Esophagus squamous epithelium (tissue), 5 donors: ENCODE data around the gene PKMYT1. TPM values are rescaled to one million over a fixed set of nuclear protein-coding genes. Genes with fewer than 3 reads are reported as not detected.
A peak's percentile ranks its signal among the peaks of the same experiment; 100 is the strongest.

Source experiments
- DNase-seq: peaks from one replicate; lab custom pipeline; 2025; lab: John Stamatoyannopoulos, UW
- H3K27ac ChIP-seq, 4 donors: fragments of 200-600 bp; sonication (generic); one replicate each; pipeline ENCODE4 v1.5.1; 2016 to 2019; ENCODE audit warnings: mild to moderate bottlenecking in 1 of 4
- H3K27me3 ChIP-seq, 4 donors: fragments of 200-600 bp; sonication (generic); 1 replicate in 3 of 4; 2 replicates in 1 of 4; pipeline versions ENCODE4 v1.5.1 to v1.6.0; 2017 to 2021; ENCODE audit warnings: antibody characterized with exemption in 1 of 4
- H3K36me3 ChIP-seq, 3 donors: fragments of 200-600 bp; sonication (generic); one replicate each; pipeline ENCODE4 v1.5.1; 2016 to 2019
- H3K4me1 ChIP-seq, 3 donors: fragments of 200-600 bp; sonication (generic); one replicate each; pipeline ENCODE4 v1.5.1; 2017 to 2019
- H3K4me3 ChIP-seq, 4 donors: fragments of 200-600 bp; sonication (generic); 1 replicate in 3 of 4; 2 replicates in 1 of 4; pipeline ENCODE4 v1.5.1; 2016 to 2019; ENCODE audit warnings: mild to moderate bottlenecking in 2 of 4, moderate library complexity in 1 of 4
- H3K9me3 ChIP-seq, 3 donors: fragments of 200-600 bp; sonication (generic); one replicate each; pipeline ENCODE4 v1.5.1; 2016 to 2019
- CTCF ChIP-seq, 6 experiments: fragments of 450-650 bp in 4 of 6; fragments of 200-600 bp in 2 of 6; sonication (generic) in 2 of 6; IDR thresholded peaks; one replicate each; pipeline ENCODE4 v1.5.1; 2016 to 2019; ENCODE audit warnings: antibody characterized with exemption in 6 of 6, mild to moderate bottlenecking in 4 of 6, moderate library complexity in 4 of 6
- POLR2A ChIP-seq, 4 donors: fragments of 450-650 bp; IDR thresholded peaks; one replicate each; pipeline ENCODE4 v1.6.1; 2017; ENCODE audit warnings: antibody characterized with exemption in 4 of 4, mild to moderate bottlenecking in 4 of 4, moderate library complexity in 3 of 4
- WGBS, 2 donors: methylation state at CpG; one replicate each; pipeline ENCODE4 v1.1.5; 2018; 5-methylcytosine and 5-hydroxymethylcytosine counted together
- intact Hi-C: fragments of 100-400 bp; cut with DNase I; formaldehyde crosslinking; loops from one replicate; pipeline ENCODE4 v1.15.0; 2022
- total RNA-seq, 4 donors: library from RNA; depleted of rRNA; stranded (reverse); fragments of >200 nt; gene quantifications; one replicate each; pipeline ENCODE4 v1.1.0, GENCODE V29; 2016
- donor health status: DM: yes; HTN: yes; CAD: no.

PKMYT1 gene
- total RNA-seq, 4 donors from 2014 or later = 4.2 to 33.1 (median 13.0) TPM

GRCh38 chr16:3027489-3027795 lies 47.2 kb upstream of the PKMYT1 start:
- no peak overlapping the region for H3K27ac ChIP-seq
- 78 to 85% methylated on average over 4 to 8 of the region's 8 CpGs for WGBS, 2 donors
- H3K27me3 ChIP-seq = peaks cover 0 to 42% (median 0%) of the 10 kb centered on the region in 4 donors
- peaks cover 37 to 80% (median 37%) of the 10 kb centered on the region in 3 donors for H3K4me1 ChIP-seq
- H3K36me3 ChIP-seq = peaks cover 5 to 40% (median 9%) of the 10 kb centered on the region in 3 donors
- no peak for DNase-seq
- no peaks in the 10 kb centered on the region for H3K9me3 ChIP-seq
- intact Hi-C loops = no loop called here
- TF ChIP-seq POLR2A (IDR thresholded peaks at IDR 0.05) = no peak
- H3K4me3 ChIP-seq = no peak overlapping the region

GRCh38 chr16:3026609-3027488 lies 46.6 kb upstream of the PKMYT1 start:
- intact Hi-C loops = no loop called here
- Histone ChIP-seq H3K27ac (no peak overlapping the region), H3K36me3 (peaks cover 5 to 40% (median 9%) of the 10 kb centered on the region in 3 donors), H3K9me3 (no peaks in the 10 kb centered on the region), H3K27me3 (peaks cover 0 to 36% (median 0%) of the 10 kb centered on the region in 4 donors), H3K4me3 (no peak overlapping the region), H3K4me1 (peaks cover 43 to 80% (median 43%) of the 10 kb centered on the region in 3 donors)
- WGBS, 2 donors = 88 to 90% methylated on average over 9 to 13 of the region's 24 CpGs
- DNase-seq = no peak
- TF ChIP-seq CTCF (IDR thresholded peaks at IDR 0.05) = no peak
- TF ChIP-seq POLR2A (IDR thresholded peaks at IDR 0.05) = no peak

GRCh38 chr16:3026003-3026378 lies 45.7 kb upstream of the PKMYT1 start:
- Histone ChIP-seq H3K4me1 (peaks cover 48 to 80% (median 51%) of the 10 kb centered on the region in 3 donors), H3K9me3 (no peaks in the 10 kb centered on the region), H3K27me3 (peaks cover 0 to 28% (median 0%) of the 10 kb centered on the region in 4 donors), H3K4me3 (no peak overlapping the region), H3K27ac (no peak overlapping the region), H3K36me3 (peaks cover 5 to 39% (median 9%) of the 10 kb centered on the region in 3 donors)
- TF ChIP-seq POLR2A (IDR thresholded peaks at IDR 0.05) (no peak), CTCF (IDR thresholded peaks at IDR 0.05) (no peak)
- intact Hi-C loops = no loop called here
- DNase-seq = no peak
- 85 to 91% methylated on average over 5 to 6 of the region's 8 CpGs for WGBS, 2 donors

DNA sequence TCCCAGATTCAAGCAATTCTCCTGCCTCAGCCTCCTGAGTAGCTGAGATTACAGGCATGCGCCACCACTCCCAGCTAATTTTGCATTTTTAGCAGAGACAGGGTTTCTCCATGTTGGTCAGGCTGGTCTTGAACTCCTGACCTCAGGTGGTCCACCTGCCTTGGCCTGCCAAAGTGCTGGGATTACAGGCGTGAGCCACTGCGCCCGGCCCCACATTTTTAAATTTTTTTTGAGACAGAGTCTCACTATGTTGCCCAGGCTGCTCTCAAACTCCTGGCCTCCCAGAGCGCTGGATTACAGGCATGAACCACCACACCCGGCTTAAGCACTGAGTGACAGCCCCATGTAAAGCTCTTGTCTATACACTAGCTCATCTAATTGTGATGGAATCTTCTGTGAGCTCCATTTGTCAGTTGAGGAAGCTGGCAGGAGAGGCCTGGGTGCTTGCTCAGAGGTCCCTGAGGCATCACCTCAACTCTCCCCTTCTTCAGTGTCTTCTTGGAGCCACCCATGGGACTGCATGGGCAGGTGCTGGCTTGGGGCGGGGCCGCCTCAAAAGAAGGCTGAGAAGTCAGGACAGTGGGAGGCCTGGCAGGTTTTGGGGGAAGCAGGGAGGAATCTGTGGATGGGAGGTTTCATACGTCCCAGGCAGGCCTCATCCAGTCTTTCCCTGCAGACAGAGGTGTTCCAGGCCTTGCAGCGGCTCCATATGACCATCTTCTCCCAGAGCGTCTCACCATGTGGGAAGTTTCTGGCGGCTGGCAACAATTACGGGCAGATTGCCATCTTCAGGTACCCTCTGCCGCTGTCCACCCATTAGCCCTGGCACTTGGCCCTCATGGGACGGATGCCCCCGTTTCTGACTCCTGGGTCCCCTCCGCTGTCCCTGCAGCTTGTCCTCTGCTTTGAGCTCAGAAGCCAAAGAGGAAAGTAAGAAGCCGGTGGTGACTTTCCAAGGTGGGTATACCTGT lies 45.1 kb upstream of the PKMYT1 start:
- Histone ChIP-seq H3K4me1 (peaks cover 52 to 80% (median 56%) of the 10 kb centered on the region in 3 donors), H3K27ac (no peak overlapping the region), H3K36me3 (peaks cover 5 to 32% (median 9%) of the 10 kb centered on the region in 3 donors), H3K9me3 (no peaks in the 10 kb centered on the region), H3K27me3 (peaks cover 0 to 21% (median 0%) of the 10 kb centered on the region in 4 donors), H3K4me3 (no peak overlapping the region)
- no peak for DNase-seq
- WGBS, 2 donors = 89 to 90% methylated on average over 12 to 15 of the region's 18 CpGs
- intact Hi-C loops = no loop called here
- TF ChIP-seq POLR2A (IDR thresholded peaks at IDR 0.05) (no peak), CTCF (IDR thresholded peaks at IDR 0.05) (no peak)

GRCh38 chr16:3023669-3024478 lies 43.6 kb upstream of the PKMYT1 start, which contains the start of the genes HCFC1R1 and THOC6:
Gene HCFC1R1, minus strand, starts transcription at chr16:3023942. Its CDS starts 1 bp downstream, at chr16:3023941.
Gene THOC6, plus strand, starts transcription at chr16:3024035. Its CDS starts 292 bp downstream, at chr16:3024327.
- H3K4me1 ChIP-seq = peaks cover 48 to 77% (median 55%) of the 10 kb centered on the region in 3 donors
- H3K36me3 ChIP-seq = peaks cover 5 to 29% (median 9%) of the 10 kb centered on the region in 3 donors
- H3K9me3 ChIP-seq = no peaks in the 10 kb centered on the region
- H3K27ac ChIP-seq = peak within 1 kb of the TSS; percentile 92 to 98 (median 96)
- intact Hi-C loops = no loop called here
- peak within 1 kb of the TSS; percentile 42 to 79 (median 72) for H3K4me3 ChIP-seq
- DNase-seq = peak; percentile 93
- WGBS, 2 donors = 0 to 1% methylated on average over 19 to 27 of the region's 69 CpGs
- peaks cover 0 to 13% (median 0%) of the 10 kb centered on the region in 4 donors for H3K27me3 ChIP-seq
- TF ChIP-seq CTCF (IDR thresholded peaks at IDR 0.05) = peak in 2 of 6 experiments; percentile 2 to 33
- TF ChIP-seq POLR2A (IDR thresholded peaks at IDR 0.05) = peak in 2 of 4 donors; percentile 62 to 66
